NCI-H460 (cell line): ENCODE results near the gene TBC1D3B. TPM values are rescaled to one million over a fixed set of nuclear protein-coding genes. Genes with fewer than 3 reads are reported as not detected.
"Not testable (repeated sequence)": the region's sequence is repeated elsewhere in the genome, so short reads cannot be mapped to it uniquely, and the experiment has no call there.

ENCODE experiments used
- DNase-seq: peaks from one replicate; pipeline ENCODE4 v3.0.0-alpha.2; 2016; ENCODE audit warnings: low read depth; ENCODE audit errors: extremely low read depth
- polyA plus RNA-seq: library from polyadenylated mRNA; depleted of rRNA; stranded (reverse); fragments of >200 nt; gene quantifications from 2 replicates; pipeline ENCODE4 v1.2.3, GENCODE V29; 2014; cell fraction: nucleus; rRNA removed
- total RNA-seq: library from RNA; depleted of rRNA; stranded (reverse); fragments of >200 nt; shearing (Covaris generic); gene quantifications from 2 replicates; pipeline ENCODE4 v1.2.3, GENCODE V29; 2014; rRNA removed

Gene TBC1D3B
- total RNA-seq = 0.58 and 0.97 TPM in 2 replicates
- 4.3 and 16.0 TPM in 2 replicates for polyA plus RNA-seq

- DNase-seq = not testable (repeated sequence)
These were observed at the start of gene TBC1D3B for GRCh38 chr17:36176536-36176935. Gene TBC1D3B (minus strand): TSS chr17:36176636. CDS start chr17:36175050, 1,586 bp downstream.

- not testable (repeated sequence) for DNase-seq
These were observed 46.5 kb upstream of the TBC1D3B start for GRCh38 chr17:36222967-36223366.

GRCh38 chr17:36221581-36222100 lies 45.2 kb upstream of the TBC1D3B start:
- DNase-seq = not testable (repeated sequence)

GRCh38 chr17:36220737-36221580 lies 44.5 kb upstream of the TBC1D3B start:
- DNase-seq = not testable (repeated sequence)

GRCh38 chr17:36219556-36219955 lies 43.1 kb upstream of the TBC1D3B start:
- DNase-seq = not testable (repeated sequence)

GRCh38 chr17:36215406-36216308 lies 39.2 kb upstream of the TBC1D3B start:
- DNase-seq = not testable (repeated sequence)

GRCh38 chr17:36214918-36215317 lies 38.5 kb upstream of the TBC1D3B start:
- no peak for DNase-seq

GRCh38 chr17:36213695-36214094 lies 37.3 kb upstream of the TBC1D3B start:
- DNase-seq = no peak

- DNase-seq = no peak
These were observed 36.5 kb upstream of the TBC1D3B start for GRCh38 chr17:36212966-36213365.

GRCh38 chr17:36212272-36212605 lies 35.8 kb upstream of the TBC1D3B start:
- no peak for DNase-seq

- DNase-seq = not testable (repeated sequence)
These were observed 35.2 kb upstream of the TBC1D3B start for GRCh38 chr17:36211484-36212271.

GRCh38 chr17:36210439-36211211 lies 34.2 kb upstream of the TBC1D3B start, which contains the start of gene CCL4L2:
Gene CCL4L2 (plus strand): TSS chr17:36211063.
- not testable (repeated sequence) for DNase-seq

- DNase-seq = no peak
These were observed 33.1 kb upstream of the TBC1D3B start for GRCh38 chr17:36209575-36209974.

GRCh38 chr17:36207383-36207782 lies 30.9 kb upstream of the TBC1D3B start:
- not testable (repeated sequence) for DNase-seq

- not testable (repeated sequence) for DNase-seq
These were observed 30.0 kb upstream of the TBC1D3B start for GRCh38 chr17:36206486-36206821.

- no peak for DNase-seq
These were observed 29.4 kb upstream of the TBC1D3B start for GRCh38 chr17:36205637-36206485.

GRCh38 chr17:36204724-36205500 lies 28.5 kb upstream of the TBC1D3B start:
- no peak for DNase-seq

GRCh38 chr17:36203335-36203734 lies 26.9 kb upstream of the TBC1D3B start:
- DNase-seq = no peak
